Small intestine (tissue), 7 donors: ENCODE data around the gene MVB12B. TPM values are rescaled to one million over a fixed set of nuclear protein-coding genes. Genes with fewer than 3 reads are reported as not detected.

Experiments used
- DNase-seq, 2 donors: peaks; one replicate each; pipeline versions ENCODE4 v3.0.0 to v3.0.0-alpha.2; 2013
- FAIRE-seq: peaks from 2 replicates; lab custom pipeline; 2012; peaks lifted over from hg19 to GRCh38; lab: Jason Lieb, UNC
- H3K27ac ChIP-seq, 3 donors: one replicate each; pipeline ENCODE4 v1.5.1; 2013; ENCODE audit warnings: low read length in 2 of 3, mild to moderate bottlenecking in 2 of 3, control low read depth in 1 of 3, inconsistent platforms in 1 of 3, low read depth in 1 of 3, moderate library complexity in 1 of 3
- H3K27me3 ChIP-seq, 3 donors: one replicate each; pipeline ENCODE4 v1.6.1; 2013; ENCODE audit warnings: low read length in 3 of 3, inconsistent platforms in 1 of 3; ENCODE audit not compliant: control insufficient read depth in 3 of 3, insufficient read depth in 3 of 3
- H3K36me3 ChIP-seq, 3 donors: one replicate each; pipeline ENCODE4 v1.6.1; 2013; ENCODE audit warnings: low read length in 3 of 3, inconsistent platforms in 1 of 3, low read depth in 1 of 3, mild to moderate bottlenecking in 1 of 3, moderate library complexity in 1 of 3; ENCODE audit not compliant: control insufficient read depth in 3 of 3, insufficient read depth in 2 of 3
- H3K4me1 ChIP-seq, 3 donors: one replicate each; pipeline ENCODE4 v1.6.1; 2013; ENCODE audit warnings: low read length in 2 of 3, inconsistent platforms in 1 of 3, low read depth in 1 of 3, mild to moderate bottlenecking in 1 of 3, moderate library complexity in 1 of 3; ENCODE audit not compliant: control insufficient read depth in 3 of 3, insufficient read depth in 2 of 3
- H3K4me3 ChIP-seq, 3 donors: one replicate each; pipeline ENCODE4 v1.5.1; 2013; ENCODE audit warnings: low read length in 3 of 3, control low read depth in 1 of 3, inconsistent platforms in 1 of 3, low read depth in 1 of 3, mild to moderate bottlenecking in 1 of 3, moderate library complexity in 1 of 3
- H3K9me3 ChIP-seq, 2 donors: one replicate each; pipeline ENCODE4 v1.6.1; 2013; ENCODE audit warnings: low read depth in 1 of 2, low read length in 1 of 2; ENCODE audit not compliant: control insufficient read depth in 2 of 2, insufficient read depth in 1 of 2
- WGBS, 3 donors: extraction: QIAGEN DNeasy Blood & Tissue Kit; methylation state at CpG; one replicate each; pipeline ENCODE4 v1.1.7; 2013; 5-methylcytosine and 5-hydroxymethylcytosine counted together
- polyA plus RNA-seq, 4 donors: library from polyadenylated mRNA; stranded (reverse) in 3 of 4; unstranded in 1 of 4; fragments of 200-250 nt in 3 of 4; fragments of 120-200 nt in 1 of 4; gene quantifications; one replicate each; pipeline versions ENCODE4 v1.2.1 to v1.2.3, GENCODE V29; 2013
- donor health status: healthy with polysubstance abuse.
- donor health status: control.
- donor health status: control.
- donor health status: Bipolar disorder and iron deficiency.
- donor health status: healthy.

MVB12B gene
- polyA plus RNA-seq, 4 donors = 1.6 to 10.0 (median 4.2) TPM

DNA sequence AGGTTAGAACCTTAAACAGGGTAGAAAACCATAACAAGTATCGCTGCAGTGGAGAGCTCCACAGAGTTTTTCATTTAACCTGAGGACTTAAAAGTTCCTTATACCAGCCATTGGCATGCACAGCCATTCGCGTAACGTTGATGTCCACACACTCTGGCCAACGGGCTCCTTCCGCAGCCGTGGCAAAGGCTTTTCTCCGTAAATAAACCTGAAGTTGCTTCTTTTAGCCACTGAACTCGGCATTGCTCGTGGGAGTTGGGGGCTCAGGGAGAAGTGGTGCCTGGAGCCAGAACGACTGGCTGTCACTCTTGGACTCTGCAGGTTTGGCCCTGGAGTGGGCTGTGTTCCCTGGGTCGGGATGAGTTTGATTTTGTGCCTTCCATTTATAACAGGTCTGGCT, 161.2 kb downstream of the MVB12B start:
- no peaks in the 10 kb centered on the region for H3K4me1 ChIP-seq
- H3K27me3 ChIP-seq = no peaks in the 10 kb centered on the region
- H3K36me3 ChIP-seq = peaks cover 0 to 47% (median 0%) of the 10 kb centered on the region in 3 donors
- FAIRE-seq (no peak), DNase-seq (no peak)
- no peak overlapping the region for H3K27ac ChIP-seq
- 84 to 89% (median 84%) methylated on average over 12 of the region's 12 CpGs for WGBS, 3 donors
- no peak overlapping the region for H3K4me3 ChIP-seq
- H3K9me3 ChIP-seq = no peaks in the 10 kb centered on the region

DNA sequence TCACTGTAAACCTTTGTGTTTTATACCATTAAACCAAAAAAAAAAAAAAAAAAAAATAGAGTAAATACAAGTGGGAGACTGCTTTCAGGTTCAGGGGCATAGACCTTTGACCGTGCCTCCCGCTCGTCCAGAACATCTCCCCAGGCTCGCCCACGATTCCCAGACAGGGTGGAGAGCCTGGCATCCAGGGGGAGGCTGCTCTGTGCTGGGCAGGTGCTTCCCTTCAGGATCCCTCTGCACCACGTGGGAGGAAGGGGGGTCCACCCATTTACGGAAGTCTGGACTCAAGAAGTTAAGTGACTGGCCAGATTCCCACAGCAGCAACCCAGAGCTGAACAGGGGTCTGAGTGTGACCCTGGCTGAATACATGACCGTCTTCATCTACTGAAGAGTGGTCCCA, 161.7 kb downstream of the MVB12B start:
- no peak for FAIRE-seq
- H3K9me3 ChIP-seq = no peaks in the 10 kb centered on the region
- H3K27ac ChIP-seq = no peak overlapping the region
- no peaks in the 10 kb centered on the region for H3K4me1 ChIP-seq
- DNase-seq = no peak
- H3K27me3 ChIP-seq = no peaks in the 10 kb centered on the region
- H3K4me3 ChIP-seq = no peak overlapping the region
- 43 to 55% (median 43%) methylated on average over 8 of the region's 8 CpGs for WGBS, 3 donors
- peaks cover 0 to 44% (median 0%) of the 10 kb centered on the region in 3 donors for H3K36me3 ChIP-seq

DNA sequence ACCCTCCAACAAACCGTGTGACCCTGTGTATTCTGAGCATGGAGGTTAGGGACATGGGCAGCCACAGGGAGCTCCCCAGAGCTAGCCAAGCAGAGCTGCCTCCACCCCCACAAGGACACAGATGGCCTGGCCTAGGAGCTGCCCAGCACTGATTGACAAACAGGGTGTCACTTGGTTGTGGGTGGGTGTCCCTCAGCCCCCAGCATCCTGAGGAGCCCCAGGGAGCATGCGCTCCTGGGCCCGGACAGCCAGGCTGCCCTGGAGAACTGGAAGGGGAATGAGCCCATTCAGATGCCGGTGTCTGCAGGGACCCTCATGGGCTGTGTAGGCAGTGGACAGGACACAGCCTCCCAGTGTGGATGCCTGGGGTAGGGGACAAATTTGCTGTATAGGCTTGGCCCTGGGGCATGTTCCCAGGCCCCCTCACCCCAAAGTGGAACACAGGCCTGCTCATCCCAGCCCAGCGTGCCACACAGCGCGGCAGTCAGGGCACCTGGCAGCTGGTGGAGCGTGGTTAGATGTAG, 162.3 kb downstream of the MVB12B start:
- FAIRE-seq = no peak
- no peak overlapping the region for H3K4me3 ChIP-seq
- 92 to 97% (median 94%) methylated on average over 8 of the region's 8 CpGs for WGBS, 3 donors
- DNase-seq = no peak
- peaks cover 0 to 40% (median 0%) of the 10 kb centered on the region in 3 donors for H3K36me3 ChIP-seq
- no peaks in the 10 kb centered on the region for H3K4me1 ChIP-seq
- no peaks in the 10 kb centered on the region for H3K9me3 ChIP-seq
- no peaks in the 10 kb centered on the region for H3K27me3 ChIP-seq
- H3K27ac ChIP-seq = no peak overlapping the region

DNA sequence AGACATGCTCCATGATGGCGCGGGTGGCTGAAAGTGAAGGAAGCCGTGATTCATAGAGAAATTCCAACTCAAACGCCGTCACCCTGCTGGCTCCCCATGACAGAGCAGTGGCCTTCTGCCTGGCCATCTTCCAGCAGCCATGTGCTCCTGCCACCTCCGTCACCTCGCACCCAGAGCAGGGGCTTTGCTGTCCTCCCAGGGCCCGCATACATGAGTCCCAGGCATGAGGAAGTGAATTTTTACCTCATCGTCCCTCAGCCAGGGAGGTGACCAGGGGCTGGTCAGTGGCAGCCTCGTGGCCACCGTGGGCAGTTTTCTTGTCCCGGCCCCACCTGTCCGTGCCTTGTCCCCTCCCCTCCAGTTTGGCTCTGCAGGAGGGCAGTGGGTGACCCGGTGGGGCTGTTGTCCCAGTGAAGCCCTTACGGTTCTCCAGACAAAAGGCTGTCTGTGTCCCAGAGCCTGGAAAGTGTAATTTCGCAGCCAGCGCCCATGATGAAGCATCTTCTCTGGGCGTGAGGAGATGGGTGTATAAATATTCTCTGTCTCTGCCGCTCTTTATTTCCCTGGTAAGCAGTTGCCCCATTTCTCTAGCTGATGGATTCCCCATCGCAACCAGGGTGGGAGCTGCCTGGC, 163.1 kb downstream of the MVB12B start:
- WGBS, 3 donors = 88 to 91% (median 89%) methylated on average over 20 of the region's 20 CpGs
- no peak for DNase-seq
- H3K36me3 ChIP-seq = peaks cover 0 to 42% (median 0%) of the 10 kb centered on the region in 3 donors

DNA sequence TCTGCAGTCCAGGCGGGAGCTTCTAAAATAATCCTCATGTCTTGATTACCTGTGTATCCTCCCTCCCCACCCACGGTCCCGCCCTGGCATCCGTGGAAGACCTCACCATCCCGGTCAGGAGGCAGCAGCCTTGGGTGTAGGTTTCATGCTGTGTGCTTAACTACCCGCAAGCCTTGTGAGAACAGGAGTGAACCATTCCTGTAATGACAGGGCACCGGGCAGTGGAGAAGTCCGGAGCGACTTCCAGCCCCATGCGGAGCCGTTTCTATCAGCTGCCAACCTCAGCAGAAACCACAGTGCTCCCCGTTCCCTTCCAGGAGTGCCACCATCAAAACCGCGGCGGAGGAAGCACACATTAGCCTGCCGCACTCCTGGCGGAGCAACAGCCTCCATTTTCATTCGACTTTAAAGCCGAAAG, 163.6 kb downstream of the MVB12B start:
- Histone ChIP-seq H3K27me3 (no peaks in the 10 kb centered on the region), H3K9me3 (no peaks in the 10 kb centered on the region), H3K4me3 (no peak overlapping the region), H3K4me1 (no peaks in the 10 kb centered on the region), H3K27ac (no peak overlapping the region), H3K36me3 (peaks cover 0 to 42% (median 0%) of the 10 kb centered on the region in 3 donors)
- FAIRE-seq = no peak
- 58 to 76% (median 66%) methylated on average over 19 of the region's 19 CpGs for WGBS, 3 donors
- no peak for DNase-seq

More for the DNA sequence above, 163.1 kb downstream of the MVB12B start:
- Histone ChIP-seq H3K27ac (no peak overlapping the region), H3K4me1 (no peaks in the 10 kb centered on the region), H3K4me3 (no peak overlapping the region), H3K9me3 (no peaks in the 10 kb centered on the region), H3K27me3 (no peaks in the 10 kb centered on the region)
- no peak for FAIRE-seq

- DNase-seq (peak; percentile 61 to 72), FAIRE-seq (no peak)
- H3K27ac ChIP-seq = no peak overlapping the region
- H3K36me3 ChIP-seq = peaks cover 0 to 45% (median 0%) of the 10 kb centered on the region in 3 donors
- H3K9me3 ChIP-seq = no peaks in the 10 kb centered on the region
- H3K27me3 ChIP-seq = no peaks in the 10 kb centered on the region
- WGBS, 3 donors = 57 to 62% (median 62%) methylated on average over 20 of the region's 20 CpGs
- no peak overlapping the region for H3K4me3 ChIP-seq
- no peaks in the 10 kb centered on the region for H3K4me1 ChIP-seq
These were observed 164.4 kb downstream of the MVB12B start for GRCh38 chr9:126490871-126491567.

GRCh38 chr9:126491568-126491879, 164.9 kb downstream of the MVB12B start:
- FAIRE-seq (no peak), DNase-seq (no peak)
- 64 to 68% (median 67%) methylated on average over 3 of the region's 3 CpGs for WGBS, 3 donors

GRCh38 chr9:126491949-126492348, 165.3 kb downstream of the MVB12B start:
- Histone ChIP-seq H3K4me3 (no peak overlapping the region), H3K27ac (no peak overlapping the region), H3K9me3 (no peaks in the 10 kb centered on the region), H3K36me3 (peaks cover 0 to 42% (median 0%) of the 10 kb centered on the region in 3 donors), H3K4me1 (no peaks in the 10 kb centered on the region), H3K27me3 (no peaks in the 10 kb centered on the region)
- DNase-seq (no peak), FAIRE-seq (no peak)
- WGBS, 3 donors = 86 to 92% (median 89%) methylated on average over 10 of the region's 10 CpGs

More at GRCh38 chr9:126491568-126491879, 164.9 kb downstream of the MVB12B start:
- no peaks in the 10 kb centered on the region for H3K27me3 ChIP-seq
- H3K27ac ChIP-seq = no peak overlapping the region
- H3K9me3 ChIP-seq = no peaks in the 10 kb centered on the region
- H3K36me3 ChIP-seq = peaks cover 0 to 41% (median 0%) of the 10 kb centered on the region in 3 donors
- no peak overlapping the region for H3K4me3 ChIP-seq
- no peaks in the 10 kb centered on the region for H3K4me1 ChIP-seq
